Prostate gland (tissue), 2 donors: ENCODE measurements around the gene AIMP1. TPM values are rescaled to one million over a fixed set of nuclear protein-coding genes. Genes with fewer than 3 reads are reported as not detected.

Experiments used
- DNase-seq: peaks from one replicate; pipeline ENCODE4 v3.0.0-alpha.2; 2019; ENCODE audit warnings: low spot score
- H3K27ac ChIP-seq, 2 donors: fragments of 200-600 bp; sonication (generic); 2 replicates each; pipeline ENCODE4 v1.5.1; 2017 to 2019
- H3K27me3 ChIP-seq: fragments of 200-600 bp; sonication (generic); replicated peaks from 2 replicates; pipeline ENCODE4 v1.5.1; 2019; ENCODE audit not compliant: insufficient read depth
- H3K36me3 ChIP-seq, 2 donors: fragments of 200-600 bp; sonication (generic); 1 replicate in 1 of 2; 2 replicates in 1 of 2; pipeline versions ENCODE4 v1.5.1 to v1.8.1; 2017 to 2019
- H3K4me1 ChIP-seq: fragments of 200-600 bp; sonication (generic); replicated peaks from 2 replicates; pipeline ENCODE4 v1.5.1; 2019
- H3K4me3 ChIP-seq, 2 donors: fragments of 200-600 bp; sonication (generic); 2 replicates each; pipeline ENCODE4 v1.5.1; 2017 to 2019
- H3K9me3 ChIP-seq: fragments of 200-600 bp; sonication (generic); 2 replicates; pipeline ENCODE4 v1.5.1; 2017
- POLR2A ChIP-seq: fragments of 450-650 bp; IDR thresholded peaks from one replicate; pipeline ENCODE4 v1.6.1; 2016; ENCODE audit warnings: antibody characterized with exemption, mild to moderate bottlenecking
- POLR2AphosphoS5 ChIP-seq: sonication (generic); formaldehyde crosslinking; IDR thresholded peaks from one replicate; pipeline ENCODE4 v1.6.1; 2017; ENCODE audit warnings: antibody characterized with exemption
- WGBS: methylation state at CpG from one replicate; pipeline ENCODE4 v1.1.5; 2018; 5-methylcytosine and 5-hydroxymethylcytosine counted together
- intact Hi-C: fragments of 100-400 bp; cut with DNase I; formaldehyde crosslinking; loops from one replicate; pipeline ENCODE4 v1.14.2; 2022
- total RNA-seq, 2 donors: library from RNA; depleted of rRNA; stranded (reverse); fragments of >200 nt; gene quantifications; one replicate each; pipeline ENCODE4 v1.1.0, GENCODE V29; 2016
- TF ChIP-seq, protein P1 (sequence below), 4 experiments: fragments of 200-600 bp in 2 of 4; fragments of 450-650 bp in 2 of 4; sonication (generic) in 2 of 4; IDR thresholded peaks; 1 replicate in 3 of 4; 2 replicates in 1 of 4; pipeline ENCODE4 v1.5.1; 2016 to 2019; ENCODE audit warnings: antibody characterized with exemption in 4 of 4, mild to moderate bottlenecking in 2 of 4, moderate library complexity in 2 of 4

The AIMP1 gene
- total RNA-seq, 2 donors from 2014 or later: 20.5 to 32.4 TPM

DNA sequence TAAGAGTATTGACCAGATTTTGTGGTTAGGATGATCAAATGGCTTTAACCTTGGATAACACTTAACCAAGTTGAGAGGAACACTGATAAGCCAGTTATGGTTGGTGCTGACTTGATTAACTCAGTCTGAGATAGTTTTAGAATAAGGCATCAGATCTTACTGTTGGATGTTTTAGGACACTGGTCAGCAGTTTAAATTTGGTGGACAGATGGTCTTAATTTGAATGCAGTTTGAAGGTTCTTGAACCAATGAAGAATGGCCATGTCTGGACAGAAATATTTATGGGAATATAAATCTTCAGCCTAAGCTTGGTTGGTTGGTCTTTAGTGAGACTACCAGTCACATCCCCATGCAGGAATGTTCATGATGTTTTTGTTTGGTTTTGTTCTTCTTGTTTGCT, 54.8 kb downstream of the AIMP1 start:
- no peak overlapping the region for H3K4me3 ChIP-seq
- no peaks in the 10 kb centered on the region for H3K36me3 ChIP-seq
- no peak for TF ChIP-seq POLR2AphosphoS5
- TF ChIP-seq, protein P1, sequence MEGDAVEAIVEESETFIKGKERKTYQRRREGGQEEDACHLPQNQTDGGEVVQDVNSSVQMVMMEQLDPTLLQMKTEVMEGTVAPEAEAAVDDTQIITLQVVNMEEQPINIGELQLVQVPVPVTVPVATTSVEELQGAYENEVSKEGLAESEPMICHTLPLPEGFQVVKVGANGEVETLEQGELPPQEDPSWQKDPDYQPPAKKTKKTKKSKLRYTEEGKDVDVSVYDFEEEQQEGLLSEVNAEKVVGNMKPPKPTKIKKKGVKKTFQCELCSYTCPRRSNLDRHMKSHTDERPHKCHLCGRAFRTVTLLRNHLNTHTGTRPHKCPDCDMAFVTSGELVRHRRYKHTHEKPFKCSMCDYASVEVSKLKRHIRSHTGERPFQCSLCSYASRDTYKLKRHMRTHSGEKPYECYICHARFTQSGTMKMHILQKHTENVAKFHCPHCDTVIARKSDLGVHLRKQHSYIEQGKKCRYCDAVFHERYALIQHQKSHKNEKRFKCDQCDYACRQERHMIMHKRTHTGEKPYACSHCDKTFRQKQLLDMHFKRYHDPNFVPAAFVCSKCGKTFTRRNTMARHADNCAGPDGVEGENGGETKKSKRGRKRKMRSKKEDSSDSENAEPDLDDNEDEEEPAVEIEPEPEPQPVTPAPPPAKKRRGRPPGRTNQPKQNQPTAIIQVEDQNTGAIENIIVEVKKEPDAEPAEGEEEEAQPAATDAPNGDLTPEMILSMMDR (IDR thresholded peaks at IDR 0.05): no peak
- TF ChIP-seq POLR2A: no peak
- intact Hi-C loops: no loop called here
- no peaks in the 10 kb centered on the region for H3K4me1 ChIP-seq
- H3K27ac ChIP-seq: no peak overlapping the region
- DNase-seq: no peak
- no peaks in the 10 kb centered on the region for H3K27me3 ChIP-seq
- no peaks in the 10 kb centered on the region for H3K9me3 ChIP-seq

DNA sequence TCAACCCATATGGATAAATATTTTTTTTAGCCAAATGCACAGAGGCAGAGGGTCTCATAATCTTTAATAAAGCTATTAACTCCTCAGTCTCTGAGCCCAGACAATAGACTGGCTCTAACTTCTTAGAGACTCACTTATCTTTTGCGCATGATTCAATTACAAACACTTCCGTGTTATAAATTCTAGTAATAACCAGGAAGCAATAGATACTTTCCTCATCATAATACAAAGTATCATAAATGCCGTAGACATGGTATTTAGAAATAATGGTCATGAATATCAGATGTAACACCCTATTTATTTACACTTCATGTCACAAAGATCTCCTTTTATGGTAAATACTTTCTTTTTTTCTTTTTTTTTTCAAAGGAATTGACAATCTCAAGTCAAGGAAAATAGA, 56.7 kb downstream of the AIMP1 start:
- intact Hi-C loops: no loop called here
- Histone ChIP-seq H3K4me3 (no peak overlapping the region), H3K27ac (no peak overlapping the region), H3K9me3 (no peaks in the 10 kb centered on the region), H3K36me3 (no peaks in the 10 kb centered on the region), H3K27me3 (no peaks in the 10 kb centered on the region), H3K4me1 (no peaks in the 10 kb centered on the region)
- DNase-seq: no peak
- TF ChIP-seq, protein P1 (IDR thresholded peaks at IDR 0.05): no peak
- no peak for TF ChIP-seq POLR2AphosphoS5
- no peak for TF ChIP-seq POLR2A
- WGBS: 61% methylated on average over 3 of the region's 3 CpGs

DNA sequence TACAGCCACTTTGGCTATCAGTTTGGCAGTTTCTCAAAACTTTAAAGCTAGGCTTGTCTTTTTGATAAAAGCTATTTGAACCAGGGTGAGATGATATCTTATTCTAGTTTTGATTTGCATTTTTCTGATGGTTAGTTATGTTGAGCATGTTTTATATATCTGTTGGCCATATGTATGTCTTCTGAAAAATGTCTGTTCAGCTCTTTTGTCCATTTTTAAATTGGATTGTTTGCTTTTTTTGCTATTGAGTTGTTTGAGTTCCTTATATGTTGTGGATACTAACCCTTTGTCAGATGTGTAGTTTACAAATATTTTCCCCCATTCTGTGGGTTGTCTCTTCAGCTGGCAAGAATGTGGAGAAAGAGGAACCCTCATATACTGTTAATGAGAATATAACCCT, 63.8 kb downstream of the AIMP1 start:
- H3K36me3 ChIP-seq: no peaks in the 10 kb centered on the region
- intact Hi-C loops: no loop called here
- TF ChIP-seq POLR2AphosphoS5: no peak
- TF ChIP-seq, protein P1 (IDR thresholded peaks at IDR 0.05): no peak
- no peak for TF ChIP-seq POLR2A
- H3K27me3 ChIP-seq: no peaks in the 10 kb centered on the region
- no peaks in the 10 kb centered on the region for H3K4me1 ChIP-seq
- H3K9me3 ChIP-seq: no peaks in the 10 kb centered on the region
- DNase-seq: no peak
- no peak overlapping the region for H3K4me3 ChIP-seq
- H3K27ac ChIP-seq: no peak overlapping the region

DNA sequence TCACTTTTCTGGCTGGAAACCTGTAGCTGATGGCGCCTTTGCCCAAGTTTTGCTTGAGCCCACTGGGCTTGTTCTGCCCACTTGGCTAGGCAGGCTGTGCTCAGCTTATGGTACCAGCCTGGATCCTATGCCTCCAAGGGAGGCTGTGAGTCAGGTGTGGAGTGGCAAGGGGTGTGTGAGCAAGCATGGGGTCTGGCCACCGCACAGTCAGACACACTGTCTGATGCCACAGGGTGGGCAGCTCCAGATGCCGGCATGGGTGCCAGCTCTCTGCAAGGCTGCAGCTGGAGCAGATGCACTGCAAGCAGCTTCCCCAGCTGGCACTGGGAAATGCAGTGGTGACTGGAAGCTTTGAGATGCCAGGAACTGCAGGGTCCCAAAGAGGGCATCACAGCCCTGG, 68.5 kb downstream of the AIMP1 start:
- 96% methylated on average over 3 of the region's 3 CpGs for WGBS
- Histone ChIP-seq H3K4me1 (no peaks in the 10 kb centered on the region), H3K27me3 (no peaks in the 10 kb centered on the region), H3K4me3 (no peak overlapping the region), H3K36me3 (no peaks in the 10 kb centered on the region), H3K9me3 (no peaks in the 10 kb centered on the region), H3K27ac (no peak overlapping the region)
- intact Hi-C loops: no loop called here
- no peak for DNase-seq
- TF ChIP-seq POLR2A: no peak
- TF ChIP-seq, protein P1 (IDR thresholded peaks at IDR 0.05): no peak
- no peak for TF ChIP-seq POLR2AphosphoS5

DNA sequence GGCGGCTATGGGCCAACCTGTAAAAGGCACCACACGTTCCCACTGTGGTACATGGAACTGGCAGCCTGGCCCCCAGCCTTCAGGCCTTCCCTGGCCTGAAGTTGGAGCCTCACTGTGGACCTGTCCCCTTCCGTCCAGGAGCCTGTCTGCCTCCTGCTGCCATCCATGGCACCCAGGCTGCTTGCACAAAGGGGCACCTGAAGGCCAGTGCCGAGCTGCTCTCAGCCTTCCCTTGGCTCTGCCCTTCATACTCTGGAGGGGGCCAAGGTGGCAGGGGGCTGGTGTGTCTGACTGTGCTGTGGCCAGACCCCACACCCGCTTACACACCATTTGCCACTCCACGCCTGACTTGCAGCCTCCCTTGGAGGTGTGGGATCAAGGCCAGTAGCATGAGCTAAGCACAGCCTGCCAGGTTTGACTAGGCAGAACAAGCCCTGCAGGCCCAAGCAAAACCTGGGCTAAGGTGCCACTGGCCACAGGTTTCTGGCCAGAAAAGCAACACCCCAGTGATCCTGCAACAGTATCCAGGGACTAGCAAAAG, 69.6 kb downstream of the AIMP1 start:
- no peak overlapping the region for H3K4me3 ChIP-seq
- intact Hi-C loops: no loop called here
- H3K36me3 ChIP-seq: no peaks in the 10 kb centered on the region
- H3K27me3 ChIP-seq: no peaks in the 10 kb centered on the region
- DNase-seq: no peak
- TF ChIP-seq POLR2AphosphoS5: no peak
- TF ChIP-seq POLR2A: no peak
- TF ChIP-seq, protein P1 (IDR thresholded peaks at IDR 0.05): no peak
- no peak overlapping the region for H3K27ac ChIP-seq
- WGBS: 80% methylated on average over 6 of the region's 6 CpGs
- H3K4me1 ChIP-seq: no peaks in the 10 kb centered on the region
- H3K9me3 ChIP-seq: no peaks in the 10 kb centered on the region
